Heart left ventricle (tissue), 13 donors: ENCODE results near the gene LGR6.

Source experiments
- POLR2A ChIP-seq, 2 donors: fragments of 450-650 bp; IDR thresholded peaks; one replicate each; pipeline ENCODE4 v1.6.1; 2017; ENCODE audit warnings: antibody characterized with exemption in 2 of 2, mild to moderate bottlenecking in 2 of 2, moderate library complexity in 2 of 2
- TF ChIP-seq, protein P1 (sequence below), 12 donors: fragments of 200-600 bp; sonication (generic) in 4 of 12; IDR thresholded peaks; one replicate each; pipeline versions ENCODE4 v1.5.0 to v1.8.0; 2018 to 2022; ENCODE audit warnings: antibody characterized with exemption in 12 of 12, mild to moderate bottlenecking in 5 of 12
- donor health status: ischemic (EF 13 %, LVEDD 7.1; RV severe dilation, severe dysfunction).
- donor health status: DM: no; HTN: yes; CAD: no.
- donor health status: DM: no; HTN: no; CAD: no.
- donor health status: ischemic (EF 25% LVEDD 6.9; RV normal size, moderate dysfunction).
- donor health status: ischemic (EF 25% LVEDD 5.7; RV mildly dilated, moderate dysfunction).
- donor health status: ischemic (EF 35%, LVEDD 5.7; RV mildly dilated, moderate dysfunction).
- donor health status: nonischemic (EF 11% LVEDD 7.7; RV severe dilation, severe dysfunction).
- donor health status: DM: yes; HTN: yes; CAD: no.
- donor health status: PGD.
- donor health status: ischemic (EF 29% LVEDD 5.4; RV normal size, mild dysfunction).
- donor health status: nonischemic (EF 23%, LVEDD 6.1; RV moderate dilation, normal function).

DNA sequence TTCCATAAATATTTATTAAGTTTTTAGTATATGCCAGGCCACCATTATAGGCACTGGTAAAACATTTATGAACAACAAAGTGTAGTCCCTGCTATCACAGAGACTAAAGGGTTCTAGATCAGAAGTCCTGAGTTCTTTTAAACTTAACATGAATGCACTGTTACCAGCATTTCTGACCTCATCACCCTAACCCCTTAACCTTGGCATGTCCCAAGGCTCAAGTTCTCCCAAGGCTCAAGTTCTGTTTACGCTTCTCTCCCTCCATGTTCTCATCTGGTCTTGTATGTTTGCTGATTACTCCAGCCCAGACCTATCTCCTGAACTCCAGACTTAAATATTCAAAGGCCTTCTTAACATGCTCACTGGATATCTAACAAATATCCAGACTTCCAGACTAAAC, 93.6 kb downstream of the LGR6 start:
- TF ChIP-seq, protein P1, sequence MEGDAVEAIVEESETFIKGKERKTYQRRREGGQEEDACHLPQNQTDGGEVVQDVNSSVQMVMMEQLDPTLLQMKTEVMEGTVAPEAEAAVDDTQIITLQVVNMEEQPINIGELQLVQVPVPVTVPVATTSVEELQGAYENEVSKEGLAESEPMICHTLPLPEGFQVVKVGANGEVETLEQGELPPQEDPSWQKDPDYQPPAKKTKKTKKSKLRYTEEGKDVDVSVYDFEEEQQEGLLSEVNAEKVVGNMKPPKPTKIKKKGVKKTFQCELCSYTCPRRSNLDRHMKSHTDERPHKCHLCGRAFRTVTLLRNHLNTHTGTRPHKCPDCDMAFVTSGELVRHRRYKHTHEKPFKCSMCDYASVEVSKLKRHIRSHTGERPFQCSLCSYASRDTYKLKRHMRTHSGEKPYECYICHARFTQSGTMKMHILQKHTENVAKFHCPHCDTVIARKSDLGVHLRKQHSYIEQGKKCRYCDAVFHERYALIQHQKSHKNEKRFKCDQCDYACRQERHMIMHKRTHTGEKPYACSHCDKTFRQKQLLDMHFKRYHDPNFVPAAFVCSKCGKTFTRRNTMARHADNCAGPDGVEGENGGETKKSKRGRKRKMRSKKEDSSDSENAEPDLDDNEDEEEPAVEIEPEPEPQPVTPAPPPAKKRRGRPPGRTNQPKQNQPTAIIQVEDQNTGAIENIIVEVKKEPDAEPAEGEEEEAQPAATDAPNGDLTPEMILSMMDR (IDR thresholded peaks at IDR 0.05), result no peak
- no peak for TF ChIP-seq POLR2A (IDR thresholded peaks at IDR 0.05)
